Cardiac muscle cell (in vitro differentiated cells and primary cell): ENCODE data around the gene GATAD2B. TPM values are rescaled to one million over a fixed set of nuclear protein-coding genes. Genes with fewer than 3 reads are reported as not detected.

Experiments used
- DNase-seq, 2 donors: peaks; one replicate each; pipeline versions ENCODE4 v3.0.0 to v3.0.0-alpha.2; 2010 to 2017; ENCODE audit warnings: low read depth in 1 of 2, low spot score in 1 of 2
- H3K27ac ChIP-seq: fragments of 200-600 bp; sonication (generic); 2 replicates; pipeline ENCODE4 v1.5.1; 2016
- H3K27me3 ChIP-seq: fragments of 200-600 bp; sonication (generic); 2 replicates; pipeline ENCODE4 v1.6.0; 2016; ENCODE audit warnings: control low read depth
- H3K36me3 ChIP-seq: fragments of 200-600 bp; sonication (generic); 2 replicates; pipeline ENCODE4 v1.5.1; 2016; ENCODE audit warnings: control low read depth
- H3K4me1 ChIP-seq: fragments of 200-600 bp; sonication (generic); 2 replicates; pipeline ENCODE4 v1.8.1; 2017; ENCODE audit warnings: low read depth, mild to moderate bottlenecking, mixed run types
- H3K4me3 ChIP-seq: fragments of 200-600 bp; sonication (generic); 2 replicates; pipeline ENCODE4 v1.5.1; 2016; ENCODE audit warnings: mild to moderate bottlenecking
- H3K9me3 ChIP-seq: fragments of 200-600 bp; sonication (generic); 2 replicates; pipeline ENCODE4 v1.5.1; 2017; ENCODE audit warnings: low read depth, mild to moderate bottlenecking, control low read depth
- polyA plus RNA-seq: library from polyadenylated mRNA; unstranded; fragments of >200 nt; fragmentation: Nextera tagmentation; extraction: Ambion mirVana; gene quantifications from 2 replicates; pipeline ENCODE4 v1.2.1, GENCODE V29; 2016
- total RNA-seq: library from RNA; depleted of rRNA; stranded (reverse); fragments of >200 nt; gene quantifications from 2 replicates; pipeline ENCODE4 v1.2.3, GENCODE V29; 2016
- TF ChIP-seq, protein P1 (sequence below): IDR thresholded peaks from 2 replicates; pipeline ENCODE4 v1.5.1; 2012; ENCODE audit warnings: low read depth, mild to moderate bottlenecking, low read length

The GATAD2B gene
- total and polyA plus RNA-seq, 2 experiments from 2014 or later: 8.1 to 19.6 TPM

DNA sequence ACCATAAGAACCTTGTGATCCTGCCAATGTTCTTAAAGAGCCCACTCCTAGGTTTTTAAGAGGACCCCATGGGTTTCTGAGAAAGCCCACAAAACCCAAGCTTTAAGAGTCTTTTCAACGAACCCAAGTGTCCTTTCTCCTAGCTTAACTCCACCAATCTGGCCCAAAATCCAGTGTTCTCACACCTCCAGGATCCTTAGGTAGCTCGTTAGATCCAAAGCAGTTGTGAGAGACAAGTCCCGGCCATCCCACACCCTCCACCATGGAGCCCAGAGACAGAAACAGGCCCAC lies 22.0 kb upstream of the GATAD2B start:
- Histone ChIP-seq H3K27ac (peak overlapping the region; percentile 90), H3K4me3 (peak overlapping the region; percentile 99), H3K4me1 (peaks cover 5% of the 10 kb centered on the region), H3K9me3 (no peaks in the 10 kb centered on the region), H3K36me3 (peaks cover 26% of the 10 kb centered on the region), H3K27me3 (no peaks in the 10 kb centered on the region)
- TF ChIP-seq, protein P1, sequence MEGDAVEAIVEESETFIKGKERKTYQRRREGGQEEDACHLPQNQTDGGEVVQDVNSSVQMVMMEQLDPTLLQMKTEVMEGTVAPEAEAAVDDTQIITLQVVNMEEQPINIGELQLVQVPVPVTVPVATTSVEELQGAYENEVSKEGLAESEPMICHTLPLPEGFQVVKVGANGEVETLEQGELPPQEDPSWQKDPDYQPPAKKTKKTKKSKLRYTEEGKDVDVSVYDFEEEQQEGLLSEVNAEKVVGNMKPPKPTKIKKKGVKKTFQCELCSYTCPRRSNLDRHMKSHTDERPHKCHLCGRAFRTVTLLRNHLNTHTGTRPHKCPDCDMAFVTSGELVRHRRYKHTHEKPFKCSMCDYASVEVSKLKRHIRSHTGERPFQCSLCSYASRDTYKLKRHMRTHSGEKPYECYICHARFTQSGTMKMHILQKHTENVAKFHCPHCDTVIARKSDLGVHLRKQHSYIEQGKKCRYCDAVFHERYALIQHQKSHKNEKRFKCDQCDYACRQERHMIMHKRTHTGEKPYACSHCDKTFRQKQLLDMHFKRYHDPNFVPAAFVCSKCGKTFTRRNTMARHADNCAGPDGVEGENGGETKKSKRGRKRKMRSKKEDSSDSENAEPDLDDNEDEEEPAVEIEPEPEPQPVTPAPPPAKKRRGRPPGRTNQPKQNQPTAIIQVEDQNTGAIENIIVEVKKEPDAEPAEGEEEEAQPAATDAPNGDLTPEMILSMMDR: no peak
- DNase-seq: no peak

DNA sequence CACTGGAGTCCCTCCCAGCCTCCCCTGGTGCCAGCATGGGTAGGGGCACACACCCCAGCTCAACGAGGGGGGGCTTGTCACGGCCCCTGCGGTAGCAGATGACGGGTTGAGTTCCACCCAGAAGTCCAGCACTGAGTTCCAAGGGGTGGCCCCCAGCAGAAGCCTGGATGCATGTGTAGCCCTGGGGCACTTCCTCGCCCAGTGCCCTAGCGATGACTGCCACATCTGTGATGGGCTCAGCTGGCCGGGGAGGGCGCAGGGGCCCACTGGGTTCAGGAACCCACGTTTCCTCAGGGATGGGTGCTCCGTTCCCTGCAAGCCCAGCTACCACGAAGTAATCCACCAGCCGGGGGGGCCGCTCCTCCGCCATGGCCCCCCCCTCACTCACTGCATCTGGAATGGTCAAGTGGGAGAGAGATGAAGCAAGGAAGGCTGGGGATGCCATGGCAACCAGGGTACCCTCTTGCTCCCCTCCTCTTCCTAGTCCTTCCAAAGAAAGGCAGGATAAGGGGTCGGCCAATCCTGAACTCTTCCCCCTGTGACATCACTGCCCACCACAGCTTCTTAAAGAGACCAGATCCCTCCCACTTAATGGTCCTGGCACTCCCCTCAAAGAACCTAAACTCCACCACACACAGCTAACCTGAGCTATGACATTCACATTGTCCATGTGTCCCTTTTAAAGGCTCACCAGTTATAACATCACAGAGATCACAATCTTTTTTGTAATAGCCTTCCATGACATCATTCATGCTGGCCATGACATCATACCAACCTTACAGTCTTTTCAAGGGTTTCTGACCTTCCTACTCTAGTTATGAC lies 21.4 kb upstream of the GATAD2B start:
- Histone ChIP-seq H3K4me1 (peaks cover 5% of the 10 kb centered on the region), H3K36me3 (peaks cover 23% of the 10 kb centered on the region), H3K27ac (no peak overlapping the region), H3K27me3 (no peaks in the 10 kb centered on the region), H3K9me3 (no peaks in the 10 kb centered on the region), H3K4me3 (no peak overlapping the region)
- no peak for DNase-seq
- TF ChIP-seq, protein P1: no peak

DNA sequence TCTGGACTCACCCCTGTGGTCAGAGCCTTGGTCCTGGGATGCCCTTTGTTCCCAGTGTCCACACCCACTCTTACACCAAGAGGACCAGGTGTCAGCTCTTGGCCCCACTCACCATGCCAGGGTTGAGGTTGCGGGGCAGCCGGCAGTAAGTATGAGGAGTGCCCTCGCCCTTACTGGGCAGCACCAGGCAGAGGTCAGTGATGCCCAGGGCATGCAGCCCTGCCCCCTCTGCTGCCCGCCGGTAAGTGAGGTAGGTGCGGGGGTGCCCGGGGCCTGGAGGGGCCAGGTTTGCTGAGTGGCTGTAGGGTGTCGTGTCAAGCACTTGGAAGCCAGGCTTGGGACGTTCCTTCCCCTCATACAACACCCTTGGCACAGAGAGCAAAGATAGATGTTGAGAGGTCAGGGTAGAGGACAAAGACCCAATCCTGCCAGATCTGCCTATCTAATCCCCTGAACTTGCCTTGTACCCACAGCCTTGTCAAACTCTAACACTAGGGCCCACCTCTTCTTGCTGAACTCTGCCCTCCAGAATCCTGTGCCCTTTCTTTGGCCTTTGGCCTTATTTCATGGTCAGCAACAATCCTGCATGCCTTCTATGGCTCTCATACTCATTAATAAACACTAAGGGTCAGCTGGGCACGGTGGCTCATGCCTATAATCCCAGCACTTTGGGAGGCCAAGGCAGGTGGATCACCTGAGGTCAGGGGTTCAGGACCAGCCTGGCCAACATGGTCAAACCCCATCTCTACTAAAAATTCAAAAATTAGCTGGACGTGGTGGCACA lies 20.2 kb upstream of the GATAD2B start:
- Histone ChIP-seq H3K36me3 (peaks cover 14% of the 10 kb centered on the region), H3K27ac (no peak overlapping the region), H3K4me3 (no peak overlapping the region), H3K9me3 (no peaks in the 10 kb centered on the region), H3K4me1 (peaks cover 5% of the 10 kb centered on the region), H3K27me3 (no peaks in the 10 kb centered on the region)
- no peak for DNase-seq
- TF ChIP-seq, protein P1: no peak

DNA sequence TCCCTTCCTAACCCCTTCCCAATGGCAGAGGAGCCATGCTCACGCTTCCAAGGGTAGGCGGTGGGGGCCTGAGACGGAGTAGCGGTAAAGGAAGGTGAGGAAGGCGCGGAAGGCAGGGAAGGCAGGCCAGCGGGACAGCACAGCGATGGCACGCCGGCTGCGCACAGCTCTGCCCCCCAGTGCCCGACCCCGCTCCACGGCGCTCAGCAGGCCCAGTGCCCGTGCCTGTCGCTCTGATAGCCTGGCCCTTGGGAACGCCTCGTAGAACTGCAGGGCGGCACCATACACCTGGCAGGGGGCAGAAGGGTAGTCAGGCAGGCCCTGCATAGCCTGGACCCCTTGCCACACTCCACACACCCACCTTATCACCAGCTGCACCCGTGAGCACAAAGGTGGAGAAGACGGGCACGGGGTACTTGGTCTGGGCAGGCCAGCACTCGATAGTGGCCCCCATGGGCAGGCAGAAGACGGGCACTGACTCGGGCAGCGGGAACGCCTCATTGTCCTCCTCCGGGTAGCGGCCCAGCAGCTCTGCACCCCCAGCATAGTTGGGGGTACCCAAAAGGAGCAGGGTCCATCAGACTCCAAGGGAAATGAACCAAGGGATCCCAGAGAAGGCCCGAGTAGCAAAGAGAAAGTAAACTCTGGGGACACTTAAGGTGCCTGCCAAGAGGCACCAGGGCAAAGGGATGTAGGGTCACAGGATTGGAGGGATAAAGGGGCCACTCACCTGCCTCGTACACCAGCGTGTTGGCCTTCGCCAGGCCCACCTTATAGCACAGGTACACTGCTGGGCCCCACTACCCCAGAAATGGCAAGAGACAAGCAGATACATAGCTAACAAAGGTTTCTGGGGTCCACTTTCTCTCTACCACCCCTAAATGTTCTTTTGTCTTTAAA lies 19.3 kb upstream of the GATAD2B start:
- H3K4me3 ChIP-seq: no peak overlapping the region
- H3K27me3 ChIP-seq: no peaks in the 10 kb centered on the region
- H3K9me3 ChIP-seq: no peaks in the 10 kb centered on the region
- TF ChIP-seq, protein P1: no peak
- no peak overlapping the region for H3K27ac ChIP-seq
- peaks cover 5% of the 10 kb centered on the region for H3K4me1 ChIP-seq
- no peak for DNase-seq
- peaks cover 19% of the 10 kb centered on the region for H3K36me3 ChIP-seq

GRCh38 chr1:153940756-153941155 lies 18.0 kb upstream of the GATAD2B start:
- no peak for DNase-seq
- no peaks in the 10 kb centered on the region for H3K27me3 ChIP-seq
- peaks cover 5% of the 10 kb centered on the region for H3K4me1 ChIP-seq
- no peak overlapping the region for H3K4me3 ChIP-seq
- H3K27ac ChIP-seq: no peak overlapping the region
- peaks cover 33% of the 10 kb centered on the region for H3K36me3 ChIP-seq
- H3K9me3 ChIP-seq: no peaks in the 10 kb centered on the region
- TF ChIP-seq, protein P1: no peak
